ENCODE measurements around the gene BAG2.
A peak's percentile ranks its signal among the peaks of the same experiment; 100 is the strongest.

BAG2 gene

DNA sequence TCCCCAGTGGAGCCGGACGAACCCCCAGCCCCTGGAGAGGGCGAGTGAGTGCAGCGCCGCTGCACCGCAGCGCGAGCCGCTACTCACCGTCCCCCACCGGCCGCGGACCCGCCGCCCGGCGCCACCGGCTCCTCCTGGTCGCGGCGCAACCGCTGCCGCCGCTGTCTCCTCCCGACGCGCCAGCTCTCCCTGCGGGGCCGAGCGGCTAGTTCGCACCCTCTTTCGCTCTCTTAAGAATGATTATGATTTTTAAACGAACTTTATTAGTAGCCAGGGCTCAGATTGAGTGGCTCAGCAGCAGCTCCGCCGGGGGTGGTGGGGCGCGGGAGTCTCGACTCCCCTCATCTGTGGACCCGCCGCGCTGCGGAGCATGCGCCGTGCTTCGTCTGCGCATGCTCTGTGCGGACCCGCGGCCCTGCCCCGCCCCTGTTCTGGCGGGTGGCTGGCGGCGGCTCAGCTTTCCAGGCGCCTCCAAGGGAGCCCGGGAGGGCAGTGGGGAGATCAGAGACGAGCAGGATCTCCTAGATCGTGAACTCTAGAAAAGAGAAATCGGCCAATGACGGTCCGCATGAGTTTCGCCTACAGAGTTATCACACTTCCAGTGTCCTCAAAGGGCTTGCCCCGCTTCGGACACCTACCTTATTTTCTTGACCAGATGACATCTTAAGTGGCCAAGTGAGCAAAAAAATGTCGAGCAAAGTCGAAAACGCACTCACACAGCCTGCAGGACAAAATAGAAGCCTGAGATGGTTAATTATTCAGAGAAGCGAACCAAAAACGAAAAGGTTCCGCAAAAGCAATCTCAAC lies 50.0 kb downstream of the BAG2 start, which contains the start of gene RAB23:
TSS of gene RAB23 (minus strand) at position 372 of the 807 bp plus-strand sequence. CDS start 11,927 bp downstream, outside the sequence.
- DNase-seq (ENCODE audit: low read depth in 3 of 3), result peak; percentile 62 to 66 (median 65)

GRCh38 chr6:57222743-57223077 lies 50.6 kb downstream of the BAG2 start:
- DNase-seq (ENCODE audit: low read depth in 3 of 3), result no peak

DNA sequence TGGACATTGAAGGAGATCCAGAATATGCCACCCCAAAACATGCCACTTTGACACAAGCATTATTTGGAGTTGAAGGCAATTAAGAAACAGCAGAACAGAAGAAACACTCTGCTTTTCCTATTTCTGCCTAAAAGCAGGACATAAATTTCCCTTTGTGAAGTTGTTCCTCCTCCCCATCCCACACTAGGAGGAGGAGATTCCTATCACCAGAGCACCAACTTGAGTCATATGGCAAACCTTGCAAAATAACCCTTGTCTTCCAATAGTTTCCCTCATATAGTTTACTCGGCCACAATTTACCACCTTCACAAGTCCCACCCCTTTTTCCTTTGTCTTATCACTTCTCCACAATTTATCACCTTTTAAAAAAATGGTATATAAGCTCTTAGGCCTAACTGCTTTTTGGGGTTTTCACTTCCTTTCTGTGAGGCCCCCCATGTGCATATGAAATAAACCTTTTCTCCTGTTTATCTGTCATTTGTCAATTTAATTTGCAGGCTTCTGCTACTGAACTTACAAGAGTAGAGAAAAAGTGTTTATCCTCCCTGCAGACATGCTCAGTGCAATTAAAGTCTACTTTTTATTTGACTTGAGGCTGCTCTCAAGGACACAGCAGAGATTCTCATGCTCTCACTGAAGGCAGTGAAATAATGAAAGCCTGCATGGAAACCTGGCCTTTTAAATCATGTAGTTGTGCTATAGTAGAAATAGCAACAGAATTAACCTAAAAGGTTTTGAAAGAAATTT lies 52.8 kb downstream of the BAG2 start:
- DNase-seq (ENCODE audit: low read depth in 3 of 3), result no peak

GRCh38 chr6:57226221-57226620 lies 54.1 kb downstream of the BAG2 start:
- no peak for DNase-seq (ENCODE audit: low read depth in 3 of 3)

All from stimulated activated CD4-positive, alpha-beta T cell treated with anti-CD3 and anti-CD28 coated beads, TNF-alpha, amount 100 ng/mL, for 48 hours (primary cell).